COLO668 (cell line): ENCODE data around the gene SERAC1.

Experiments used
- DNase-seq: peaks from one replicate; lab custom pipeline; 2025; ENCODE audit not compliant: unreplicated experiment; lab: John Stamatoyannopoulos, UW

The SERAC1 gene

DNA sequence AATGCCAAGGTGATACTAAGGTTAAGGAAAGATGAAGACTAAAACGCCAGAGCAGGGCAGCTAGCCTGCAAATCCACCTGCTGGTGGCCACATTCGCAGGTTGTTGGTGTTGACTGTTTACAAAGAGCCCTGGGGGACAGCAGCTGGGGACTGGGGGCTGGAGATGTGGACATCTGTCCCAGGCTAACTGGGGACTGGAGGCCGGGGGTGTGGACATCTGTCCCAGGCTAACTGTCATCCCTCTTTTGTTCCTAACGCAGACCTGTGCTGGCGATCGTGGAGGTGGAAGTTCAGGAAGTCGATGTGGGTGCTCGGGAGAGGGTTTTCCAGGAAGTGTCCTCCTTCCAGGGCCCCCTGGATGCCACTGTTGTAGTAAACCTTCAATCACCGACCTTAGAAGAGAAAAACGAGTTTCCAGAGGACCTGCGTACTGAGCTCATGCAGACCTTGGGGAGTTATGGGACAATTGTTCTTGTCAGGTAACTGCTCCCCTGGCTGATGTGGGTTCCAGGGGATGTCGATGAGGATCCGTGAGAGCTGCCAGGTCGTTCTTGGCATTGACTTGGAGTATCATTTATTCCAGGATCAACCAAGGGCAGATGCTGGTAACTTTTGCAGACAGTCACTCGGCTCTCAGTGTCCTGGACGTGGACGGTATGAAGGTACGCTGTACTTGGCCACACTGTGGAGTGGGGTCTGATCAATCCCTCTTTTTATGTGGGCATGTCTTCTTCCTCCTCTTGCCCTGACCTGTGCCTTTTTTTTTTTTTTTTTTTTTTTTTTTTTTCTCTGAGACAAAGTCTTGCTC, 87.0 kb downstream of the SERAC1 start:
- DNase-seq = no peak

DNA sequence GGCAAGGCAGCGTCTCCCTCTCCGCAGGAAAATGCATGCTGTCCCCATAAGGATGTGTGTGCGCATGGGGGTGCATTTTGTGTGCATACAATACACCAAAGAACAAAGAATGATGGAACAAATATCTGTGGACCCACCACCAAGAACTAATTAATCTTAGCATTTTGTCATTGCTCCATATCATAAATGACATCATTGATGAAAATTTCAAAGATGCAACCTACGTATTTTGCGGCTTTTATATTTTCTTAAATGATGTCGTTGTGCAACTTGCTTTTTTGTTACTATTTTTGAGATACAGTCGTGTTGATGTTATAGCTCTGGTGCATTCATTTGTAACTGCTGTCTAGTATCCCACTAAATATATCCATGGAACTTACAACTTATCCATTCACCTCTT, 89.7 kb downstream of the SERAC1 start:
- DNase-seq = no peak

DNA sequence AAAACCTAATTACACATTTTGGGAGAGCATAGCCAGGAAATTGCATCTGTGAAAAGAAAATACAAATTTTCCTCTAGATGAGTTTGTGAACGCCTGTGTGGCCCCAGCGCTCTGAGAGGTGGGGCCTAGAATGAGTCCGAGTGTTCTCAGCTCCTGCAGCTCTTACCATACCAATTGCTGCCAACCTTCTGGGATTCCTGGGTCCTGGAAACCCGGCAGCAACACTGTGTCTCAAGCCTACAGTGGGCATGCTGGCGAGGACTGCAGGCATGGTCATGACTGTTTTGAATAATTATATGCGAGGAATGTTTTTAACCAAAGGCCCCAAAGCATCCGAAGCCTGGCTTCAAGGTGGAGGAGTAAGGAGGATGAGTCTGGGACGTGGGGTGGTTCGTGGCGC, 90.4 kb downstream of the SERAC1 start:
- no peak for DNase-seq

DNA sequence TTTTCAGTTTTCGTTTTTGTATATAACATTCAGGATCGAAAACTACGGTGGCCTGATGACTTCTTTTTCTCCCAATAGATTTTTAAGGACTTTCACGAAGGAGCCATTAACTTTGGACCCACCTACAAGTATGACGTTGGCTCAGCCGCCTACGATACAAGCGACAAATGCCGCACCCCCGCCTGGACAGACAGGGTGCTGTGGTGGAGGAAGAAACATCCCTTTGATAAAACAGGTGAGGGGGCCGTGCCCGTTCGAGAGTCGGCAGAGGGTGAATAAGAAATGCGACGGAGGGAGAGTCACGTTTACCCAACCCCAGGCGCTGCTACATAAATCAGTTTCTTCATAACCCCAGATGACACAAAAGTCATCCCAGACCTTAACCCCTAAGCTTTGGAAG, 91.5 kb downstream of the SERAC1 start:
- DNase-seq = no peak

DNA sequence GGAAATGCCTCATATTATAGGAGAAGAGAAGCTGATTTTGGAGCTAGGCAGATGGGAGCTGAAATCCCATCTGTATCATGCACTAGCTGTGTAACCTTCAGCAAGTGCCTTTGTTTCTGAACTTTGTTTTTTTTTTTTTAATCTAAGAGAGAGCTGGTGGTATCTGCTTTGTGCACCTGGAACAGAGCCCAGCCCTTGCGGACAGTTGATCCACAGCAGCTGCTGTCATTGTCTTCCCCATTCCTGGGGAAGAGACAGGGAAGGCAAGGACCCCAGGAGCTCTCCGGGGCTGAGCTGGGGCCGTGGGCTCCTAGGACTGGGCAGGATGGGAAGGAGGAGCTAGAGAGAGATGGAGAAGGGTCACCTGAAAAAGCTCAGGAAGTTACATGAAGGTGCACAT, 94.3 kb downstream of the SERAC1 start:
- no peak for DNase-seq

DNA sequence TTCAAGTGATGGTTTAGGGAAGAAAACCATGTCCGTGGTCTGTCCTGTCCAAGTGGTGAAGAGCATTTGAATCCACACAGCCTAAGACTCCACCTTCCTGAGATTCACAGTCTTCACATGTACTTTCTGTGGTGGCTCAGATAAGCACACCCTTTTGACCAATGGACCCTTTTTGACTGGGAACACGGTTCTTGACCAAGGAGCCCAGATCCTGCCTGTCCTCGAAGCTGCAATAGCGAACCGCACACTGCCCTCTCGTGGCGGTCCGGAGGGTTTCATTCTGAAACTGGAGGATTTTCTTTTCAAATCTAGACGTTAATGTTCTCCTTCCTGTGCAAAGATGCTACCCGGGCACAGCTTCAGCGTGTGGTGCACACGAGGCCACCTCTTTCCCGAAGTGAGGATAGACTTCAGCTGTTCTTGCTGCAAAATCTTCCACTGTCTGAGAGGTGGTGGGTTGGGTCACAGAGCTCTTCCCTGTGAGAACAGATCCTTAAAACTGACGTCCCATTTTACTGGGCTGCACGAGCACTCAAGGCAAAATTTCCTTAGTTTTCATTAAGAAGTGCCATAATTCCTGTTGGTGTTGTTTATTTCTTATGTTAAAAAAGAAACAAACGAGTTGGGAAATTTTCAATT, 95.9 kb downstream of the SERAC1 start:
- DNase-seq = peak; percentile 49

DNA sequence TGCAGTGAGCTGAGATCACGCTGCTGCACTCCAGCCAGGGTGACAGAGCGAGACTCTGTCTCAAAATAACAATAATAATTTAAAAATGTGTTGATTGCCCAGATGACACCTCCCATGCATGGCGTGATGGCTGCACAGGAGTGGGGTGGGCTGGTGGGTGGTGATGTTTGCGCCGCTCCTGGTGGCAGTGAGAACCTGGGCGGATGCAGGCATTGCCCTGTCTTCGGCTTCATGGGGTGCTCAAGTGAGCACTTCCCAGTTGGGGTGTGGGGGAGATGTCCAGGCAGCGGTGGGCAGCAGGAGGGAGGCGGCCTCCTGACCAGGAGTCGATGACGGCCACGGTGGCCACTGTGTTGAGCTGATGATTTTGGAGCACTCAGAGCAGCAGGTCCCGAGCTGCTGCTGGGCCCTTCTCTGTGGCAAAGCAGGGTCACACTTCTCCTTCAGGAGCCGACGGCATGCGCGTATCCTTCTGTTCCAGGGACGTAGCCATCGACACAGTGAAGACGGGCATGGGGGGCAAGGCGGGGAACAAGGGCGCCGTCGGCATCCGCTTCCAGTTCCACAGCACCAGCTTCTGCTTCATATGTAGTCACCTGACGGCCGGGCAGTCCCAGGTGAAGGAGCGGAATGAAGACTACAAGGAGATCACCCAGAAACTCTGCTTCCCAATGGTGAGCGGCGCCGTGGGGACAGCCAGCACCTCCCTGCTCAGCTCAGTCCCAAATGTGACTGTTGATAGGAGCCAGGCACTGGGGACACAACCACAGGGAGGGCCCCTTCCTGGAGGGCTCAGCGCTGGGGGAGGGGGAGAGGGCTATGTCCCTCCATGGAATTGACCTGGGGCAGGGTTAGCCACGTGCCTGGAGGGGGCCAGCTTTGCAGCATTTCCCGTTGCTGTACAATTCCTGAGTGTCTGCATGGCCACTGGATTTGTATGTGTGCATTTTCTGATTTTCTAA, 96.7 kb downstream of the SERAC1 start:
- DNase-seq = no peak

DNA sequence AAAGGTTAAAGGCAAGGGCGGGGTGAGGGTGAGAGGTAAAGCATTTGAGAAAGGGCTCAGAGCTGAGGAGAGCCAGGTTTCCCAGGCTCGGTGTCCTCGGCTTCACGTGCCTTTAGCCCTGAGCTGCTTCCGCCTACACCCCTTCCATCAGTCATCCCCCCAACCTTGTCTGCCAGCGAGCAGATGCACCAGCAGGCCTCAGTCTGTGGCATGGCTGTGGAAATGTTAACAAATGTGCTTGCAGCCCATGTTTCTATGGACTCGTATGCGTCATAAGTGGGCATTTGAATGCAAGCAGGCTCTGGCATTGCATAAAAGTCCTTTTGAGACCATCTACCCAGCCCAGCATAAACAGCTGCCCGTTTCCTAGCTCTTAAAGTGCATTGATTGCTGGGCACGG, 97.5 kb downstream of the SERAC1 start:
- DNase-seq = no peak

DNA sequence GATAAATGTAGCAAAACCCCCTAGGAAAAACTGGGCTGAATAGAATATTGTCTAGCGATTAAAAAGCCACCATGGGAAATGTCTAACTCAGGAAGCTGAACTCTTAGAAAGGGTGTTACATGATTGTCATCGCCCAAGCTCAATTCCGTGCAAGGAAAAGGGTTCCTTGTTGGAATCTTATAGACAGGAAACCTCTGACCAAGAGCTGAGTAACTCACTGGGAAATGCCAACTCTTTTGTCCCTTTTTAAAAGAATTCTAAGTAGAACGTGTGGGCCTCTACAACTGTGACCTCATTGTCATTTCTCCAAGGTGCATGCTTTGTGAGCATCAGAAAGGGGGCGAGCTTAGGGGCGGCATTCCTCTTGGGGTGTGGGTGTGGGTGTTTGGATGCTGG, 98.3 kb downstream of the SERAC1 start:
- DNase-seq = no peak

DNA sequence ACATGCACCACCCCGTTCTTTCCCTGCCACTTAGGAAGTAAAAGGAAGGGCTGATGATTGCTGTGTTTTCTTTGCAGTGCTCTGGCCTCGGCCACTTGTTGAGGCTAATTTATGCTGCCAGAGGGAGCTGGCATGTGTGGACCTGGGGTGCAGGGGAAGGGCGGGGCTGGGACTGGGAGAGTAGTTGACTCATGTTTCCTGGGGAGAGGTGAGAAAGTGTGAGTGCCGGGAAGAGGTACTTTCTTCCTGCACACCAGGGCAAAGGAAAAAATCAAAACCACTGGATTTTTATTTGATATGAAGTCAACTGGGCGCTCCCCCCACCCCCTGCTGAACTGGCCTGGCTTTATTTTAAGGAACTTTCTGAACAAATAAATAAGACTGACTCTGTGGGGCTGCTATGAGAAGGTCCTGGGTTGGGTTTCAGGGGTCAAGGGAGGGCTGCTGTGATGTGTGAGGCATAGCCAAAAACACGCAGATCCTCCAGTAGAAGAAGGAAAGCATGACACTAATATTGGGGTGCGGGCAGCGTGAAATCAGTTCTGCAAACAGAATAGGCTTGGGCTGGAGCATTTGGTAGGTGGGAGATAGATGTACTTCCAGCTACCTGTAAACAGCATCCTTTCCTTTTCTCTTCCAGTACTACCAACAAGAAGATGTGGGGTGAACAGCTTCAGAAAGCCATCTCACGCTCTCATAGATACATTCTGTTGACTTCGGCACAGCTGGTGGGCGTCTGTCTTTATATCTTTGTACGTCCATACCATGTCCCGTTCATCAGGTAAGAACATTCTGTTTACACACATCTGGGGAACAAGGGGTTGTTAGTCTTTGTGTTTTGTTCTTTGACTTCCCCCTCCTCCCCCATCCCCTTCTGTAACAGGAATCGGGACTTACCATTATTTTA, 98.9 kb downstream of the SERAC1 start:
- DNase-seq = peak; percentile 69

DNA sequence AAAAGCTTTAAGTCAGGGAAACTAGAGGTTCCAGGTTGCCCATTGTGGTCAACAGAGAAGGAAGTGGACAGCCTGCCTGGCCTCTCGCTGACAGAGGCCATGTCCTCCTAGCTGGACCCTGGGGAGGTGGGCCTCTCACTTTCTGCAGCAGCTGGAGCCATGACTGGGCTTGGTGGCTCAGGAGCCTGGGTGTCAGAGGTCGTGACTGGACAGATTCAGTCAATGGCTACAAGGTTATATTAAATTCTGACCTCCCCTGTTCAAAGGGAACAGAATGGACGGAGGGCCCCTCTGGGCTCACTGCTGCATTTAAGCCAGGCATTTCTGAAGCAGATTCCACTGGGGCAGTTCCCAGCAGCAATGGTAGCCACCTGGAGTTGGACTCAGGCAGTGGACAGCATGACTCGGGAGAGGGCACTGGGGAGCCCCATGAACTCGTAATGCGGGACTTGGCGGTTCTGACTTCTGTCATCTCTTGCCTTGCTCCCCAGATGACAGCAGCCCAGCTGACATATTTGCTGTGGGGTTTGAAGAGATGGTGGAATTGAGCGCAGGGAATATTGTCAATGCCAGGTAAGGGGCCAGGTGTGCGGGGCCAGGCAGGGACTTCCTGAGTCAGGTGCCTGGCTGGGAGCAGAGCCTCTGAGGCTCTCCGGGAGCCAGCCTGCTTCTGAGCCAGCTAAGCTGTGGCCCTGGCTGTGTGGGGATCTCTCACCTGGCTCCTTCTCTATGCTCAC, 99.7 kb downstream of the SERAC1 start:
- DNase-seq = peak; percentile 69

DNA sequence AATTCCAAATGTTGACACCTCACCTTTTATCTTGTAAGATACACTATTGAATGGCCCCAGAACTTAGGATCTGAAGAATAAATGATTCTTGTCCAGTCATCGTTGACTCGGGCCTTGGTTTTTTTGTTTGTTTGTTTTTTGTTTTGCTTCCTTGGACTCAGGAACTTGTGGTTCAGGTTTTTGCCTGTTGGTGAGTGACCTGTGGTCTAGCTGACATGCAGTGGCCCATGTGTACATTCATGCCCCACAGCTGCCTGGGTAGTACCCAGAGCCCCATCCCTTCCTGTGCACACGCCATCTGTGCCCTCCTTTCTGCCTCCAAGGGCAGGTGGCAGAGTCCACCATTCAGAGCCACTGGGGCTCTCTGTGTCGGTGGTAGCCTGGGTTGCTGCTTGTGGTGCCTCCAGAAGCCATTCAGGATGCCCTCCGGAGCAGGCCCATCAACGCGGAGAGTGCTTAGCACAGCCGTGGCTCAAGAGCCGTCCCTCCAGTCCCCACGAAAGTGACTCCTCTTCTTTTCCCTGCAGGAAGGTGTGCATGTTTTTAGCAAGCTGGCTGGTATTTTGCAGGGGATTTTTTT, 100.5 kb downstream of the SERAC1 start:
- no peak for DNase-seq

DNA sequence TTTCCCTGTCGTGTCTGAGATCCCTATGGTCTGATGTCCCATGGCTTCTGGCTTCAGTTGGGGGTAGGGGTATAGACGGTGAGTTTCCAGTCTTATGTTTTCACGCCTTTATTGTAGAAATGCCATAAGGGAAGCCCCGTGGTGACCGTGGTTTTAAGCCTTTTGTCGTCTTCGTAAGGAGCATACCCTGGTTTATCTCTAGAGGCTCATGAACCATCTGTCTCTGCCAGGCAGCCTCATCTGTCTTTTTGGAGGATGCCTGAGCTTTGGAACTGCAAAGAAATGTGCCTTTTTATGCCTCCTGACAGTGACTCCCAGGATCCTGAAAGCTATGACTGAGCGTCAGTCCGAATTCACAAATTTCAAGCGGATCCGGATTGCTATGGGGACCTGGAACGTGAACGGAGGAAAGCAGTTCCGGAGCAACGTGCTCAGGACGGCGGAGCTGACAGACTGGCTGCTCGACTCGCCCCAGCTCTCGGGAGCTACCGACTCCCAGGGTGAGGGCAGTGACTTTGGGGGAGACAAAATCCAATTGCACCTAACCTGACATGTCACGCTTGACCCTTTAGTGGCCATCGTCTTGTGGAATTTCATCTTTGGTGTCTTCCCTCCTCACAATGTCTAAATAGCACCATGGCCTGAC, 101.8 kb downstream of the SERAC1 start:
- DNase-seq = no peak

DNA sequence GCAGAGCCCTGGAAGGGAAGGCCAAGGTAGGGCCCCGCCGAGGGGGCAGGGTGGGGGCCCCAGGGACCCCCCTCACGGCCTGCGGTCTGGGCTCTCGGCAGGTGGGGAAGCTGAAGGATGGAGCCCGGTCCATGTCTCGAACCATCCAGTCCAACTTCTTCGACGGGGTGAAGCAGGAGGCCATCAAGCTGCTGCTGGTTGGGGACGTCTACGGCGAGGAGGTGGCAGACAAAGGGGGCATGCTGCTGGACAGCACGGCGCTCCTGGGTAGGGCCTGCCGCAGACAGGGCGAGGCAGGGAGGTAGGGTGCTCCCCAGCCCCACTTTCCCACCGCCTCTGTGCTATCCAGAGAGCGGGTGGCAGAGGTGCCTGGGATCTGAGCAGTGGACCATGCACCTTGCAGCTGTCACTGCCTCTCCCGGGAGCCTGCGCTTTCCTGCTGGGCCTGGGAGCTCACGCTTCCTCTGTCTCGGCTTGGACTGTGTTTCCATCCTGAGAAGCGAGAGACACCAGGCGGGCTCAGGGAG, 103.3 kb downstream of the SERAC1 start:
- DNase-seq = no peak

DNA sequence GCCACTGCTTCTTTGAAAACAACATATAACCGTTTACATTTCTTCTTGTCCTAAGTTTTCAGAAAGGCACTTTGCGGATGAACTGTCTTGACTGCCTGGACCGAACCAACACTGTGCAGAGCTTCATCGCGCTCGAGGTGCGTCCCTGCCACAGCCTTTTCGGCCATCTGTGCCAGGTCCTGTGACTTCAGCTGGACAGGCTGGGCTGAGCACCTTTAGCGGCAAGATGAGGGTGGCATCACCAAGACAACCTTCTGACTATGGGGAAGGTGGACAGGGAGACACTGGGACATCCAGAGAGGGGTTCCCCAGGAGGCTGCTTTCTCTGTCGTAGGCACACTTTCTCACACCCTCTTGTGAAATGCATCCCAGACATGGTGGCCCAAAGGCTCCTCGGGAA, 104.3 kb downstream of the SERAC1 start:
- DNase-seq = no peak

DNA sequence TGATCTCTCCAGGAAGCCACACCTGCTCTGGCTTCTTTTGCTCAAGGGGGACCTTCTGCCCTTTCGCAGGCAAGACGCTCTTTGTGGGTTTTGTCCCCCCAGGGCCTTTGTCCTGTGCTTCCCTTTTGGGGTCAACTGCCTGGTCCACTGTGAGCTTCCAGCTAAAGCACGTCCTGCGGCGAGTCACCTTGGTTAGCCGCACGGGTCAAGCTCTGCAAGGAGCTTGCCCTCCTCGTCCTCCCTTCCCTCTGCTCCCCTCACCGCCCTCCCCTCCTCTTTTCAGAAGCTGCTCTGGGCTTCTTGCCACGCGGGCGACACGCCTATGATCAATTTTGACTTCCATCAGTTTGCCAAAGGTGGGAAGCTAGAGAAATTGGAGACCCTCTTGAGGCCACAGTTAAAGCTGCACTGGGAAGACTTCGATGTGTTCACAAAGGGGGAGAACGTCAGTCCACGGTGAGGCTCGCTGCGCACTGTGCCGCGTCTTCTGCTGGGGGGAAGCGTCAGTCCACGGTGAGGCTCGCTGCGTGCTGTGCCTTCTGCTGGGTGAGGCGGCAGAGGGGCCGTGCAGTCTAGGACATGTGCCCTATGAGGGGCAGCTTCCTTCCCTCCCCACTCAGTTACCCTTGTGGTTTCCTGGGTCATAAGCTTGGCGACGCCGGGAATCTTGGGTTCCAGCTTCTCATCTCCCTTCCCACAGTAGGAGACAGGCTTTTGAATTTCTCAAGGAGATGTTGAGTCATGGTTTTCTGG, 106.2 kb downstream of the SERAC1 start:
- no peak for DNase-seq

DNA sequence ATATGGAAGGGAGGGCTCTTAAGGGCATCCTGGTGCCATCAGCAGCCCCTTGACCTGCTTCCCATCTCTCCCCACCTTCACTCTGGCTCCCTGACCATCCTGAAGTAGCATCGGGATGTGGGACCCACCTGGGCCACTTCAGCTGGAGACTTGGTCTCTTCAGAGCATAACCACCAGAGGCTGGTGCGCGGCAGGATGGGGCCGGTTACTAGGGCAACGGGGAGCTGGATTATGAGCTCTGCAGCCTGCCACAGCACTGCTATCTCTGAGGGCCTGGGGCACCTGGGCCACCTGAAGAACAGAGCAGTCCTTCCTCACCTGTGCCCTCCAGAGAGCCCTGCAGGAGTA, 106.7 kb downstream of the SERAC1 start:
- DNase-seq = no peak
